Measurements from ENCODE around the gene TMEM215.
"Not testable (repeated sequence)": the region's sequence is repeated elsewhere in the genome, so short reads cannot be mapped to it uniquely, and the experiment has no call there.

Gene TMEM215, protein sequence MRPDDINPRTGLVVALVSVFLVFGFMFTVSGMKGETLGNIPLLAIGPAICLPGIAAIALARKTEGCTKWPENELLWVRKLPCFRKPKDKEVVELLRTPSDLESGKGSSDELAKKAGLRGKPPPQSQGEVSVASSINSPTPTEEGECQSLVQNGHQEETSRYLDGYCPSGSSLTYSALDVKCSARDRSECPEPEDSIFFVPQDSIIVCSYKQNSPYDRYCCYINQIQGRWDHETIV

GRCh38 chr9:32783168-32783891 lies at the start of gene TMEM215:
TSS of gene TMEM215 (plus strand) at chr9:32783540. CDS start at chr9:32784184, 644 bp downstream.
- DNase-seq: no peak

DNA sequence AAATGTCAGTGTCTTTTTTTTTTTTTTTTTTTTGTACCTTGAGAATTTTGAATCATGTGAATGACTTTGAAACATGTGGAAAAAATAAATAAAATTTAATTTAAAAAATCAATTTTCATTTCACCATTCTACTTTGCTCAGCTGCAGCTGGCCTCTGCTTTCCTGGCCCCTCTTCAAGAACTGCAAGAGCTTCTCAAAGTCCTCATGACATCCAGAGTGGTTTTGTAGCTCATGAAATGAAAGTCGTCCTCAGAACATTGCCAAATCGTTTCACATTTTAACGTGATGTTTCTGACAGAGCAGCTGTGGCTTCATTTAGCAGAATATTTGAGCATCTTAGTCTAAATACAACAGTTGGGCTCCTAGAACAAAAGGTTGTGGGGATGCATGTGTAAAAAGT lies 47.9 kb upstream of the TMEM215 start:
- DNase-seq: no peak

GRCh38 chr9:32737378-32737777 lies 46.0 kb upstream of the TMEM215 start:
- no peak for DNase-seq

DNA sequence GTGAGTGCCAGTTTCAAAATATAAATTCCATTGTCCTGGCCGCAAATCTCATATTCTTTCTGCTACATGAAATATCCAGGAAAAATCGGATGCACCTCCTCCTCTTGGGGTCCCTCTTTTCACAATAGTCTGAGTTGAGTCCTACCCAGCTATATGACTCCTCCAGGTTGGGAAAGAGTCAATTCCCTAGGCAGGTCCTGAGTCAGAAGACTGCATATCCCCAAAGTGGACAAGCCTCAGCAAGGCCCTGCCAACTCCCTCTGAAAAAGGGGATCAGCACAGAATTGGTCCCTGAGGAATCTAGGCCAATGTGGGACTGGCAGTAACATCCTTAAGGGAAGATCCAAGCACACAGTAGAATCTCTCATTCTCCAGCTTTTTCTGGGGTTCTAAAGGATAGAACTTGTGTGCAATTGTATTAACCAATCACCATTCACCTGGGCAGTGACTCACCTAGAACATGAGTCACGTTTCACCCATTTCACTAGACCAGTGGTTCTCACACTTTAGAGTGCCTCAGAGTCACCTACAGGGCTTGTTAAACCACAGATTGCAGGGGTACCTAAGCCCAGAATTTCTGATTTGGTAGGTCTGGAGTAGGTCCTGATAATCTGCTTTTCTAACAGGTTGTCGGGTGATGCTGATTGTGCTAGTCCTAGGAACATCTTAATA lies 44.7 kb upstream of the TMEM215 start:
- no peak for DNase-seq

DNA sequence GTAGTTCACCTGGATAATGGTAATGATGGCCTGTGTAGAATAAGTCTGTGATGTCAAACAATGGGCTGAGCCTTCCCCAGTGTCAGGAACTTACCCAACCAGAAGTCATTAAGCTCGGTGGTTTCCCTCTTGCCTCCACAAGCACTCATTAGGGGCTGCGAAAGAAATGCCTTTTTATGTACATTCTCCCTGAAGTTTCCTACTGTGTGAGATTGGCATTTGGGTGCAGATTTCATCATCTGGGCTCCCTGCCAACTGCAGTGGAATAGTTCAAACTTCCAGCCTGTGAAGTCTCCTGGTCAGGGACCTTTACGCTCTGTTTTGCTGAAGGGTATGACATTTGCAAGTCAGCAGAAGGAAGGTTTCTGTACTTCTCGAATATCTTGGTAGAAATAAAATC lies 41.6 kb upstream of the TMEM215 start:
- peak; percentile 2 for DNase-seq

DNA sequence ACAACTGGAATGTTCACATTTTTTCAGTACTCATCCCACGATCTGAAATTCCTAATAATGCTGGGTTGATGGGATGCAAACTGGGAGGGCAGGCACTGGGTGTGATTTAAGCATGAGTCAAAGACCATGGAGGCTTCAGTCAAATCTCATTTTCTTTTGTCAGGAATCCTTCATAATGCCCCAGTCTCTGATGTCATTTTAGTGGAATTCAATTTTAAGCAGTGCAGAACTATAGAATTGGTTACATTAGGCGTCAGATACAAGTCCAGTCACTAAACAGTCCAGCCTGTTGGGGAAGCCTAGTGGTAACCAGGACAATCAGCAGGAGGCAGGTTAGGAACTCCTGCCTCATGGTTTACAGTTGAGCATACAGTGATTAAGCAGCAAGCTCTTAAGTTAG lies 41.0 kb upstream of the TMEM215 start:
- no peak for DNase-seq

GRCh38 chr9:32748013-32748412 lies 35.3 kb upstream of the TMEM215 start:
- DNase-seq: no peak

- DNase-seq: no peak
These were observed 27.6 kb upstream of the TMEM215 start for GRCh38 chr9:32755730-32756129.

GRCh38 chr9:32764139-32764538 lies 19.2 kb upstream of the TMEM215 start:
- DNase-seq: no peak

DNA sequence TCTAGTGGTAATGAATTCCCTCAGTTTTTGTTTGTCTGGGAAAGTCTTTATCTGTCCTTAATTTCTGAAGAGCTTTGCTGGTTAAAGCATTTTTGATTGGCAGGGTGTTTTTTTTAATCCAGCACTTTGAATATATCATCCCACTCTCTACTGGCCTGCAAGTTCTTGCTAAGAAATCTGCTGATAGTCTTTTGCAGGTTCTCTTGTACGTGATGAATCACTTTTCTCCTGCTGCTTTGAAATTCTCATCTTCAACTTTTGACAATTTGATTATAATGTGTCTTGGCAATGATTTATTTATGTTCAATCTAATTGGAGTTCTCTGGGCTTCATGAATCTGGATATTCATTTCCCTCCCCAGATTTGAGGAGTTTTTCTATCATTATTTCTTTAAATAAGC lies 8.1 kb upstream of the TMEM215 start:
- DNase-seq: no peak

DNA sequence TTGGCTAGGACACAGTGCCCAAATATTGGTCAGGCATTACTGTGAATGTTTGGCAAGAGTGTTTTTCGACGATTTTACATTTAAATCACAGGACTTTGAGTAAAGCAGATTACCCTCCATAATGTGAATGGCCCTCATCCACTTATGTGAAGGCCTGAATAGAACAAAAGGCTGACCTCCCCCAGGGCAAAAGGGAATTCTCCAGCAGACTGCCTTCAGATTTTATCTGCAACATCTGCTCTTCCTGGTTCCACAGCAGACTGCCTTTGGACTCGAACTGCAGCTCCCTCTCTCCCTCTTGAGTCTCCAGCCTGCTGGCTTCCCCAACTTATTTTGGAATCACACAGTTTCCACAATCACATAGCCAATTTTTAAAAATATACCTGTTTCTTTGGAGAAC lies 7.1 kb upstream of the TMEM215 start:
- DNase-seq: no peak

GRCh38 chr9:32782476-32783167 lies 718 bp upstream of the TMEM215 start:
- DNase-seq: no peak

GRCh38 chr9:32787816-32788215 lies 4.5 kb downstream of the TMEM215 start:
- DNase-seq: no peak

- DNase-seq: not testable (repeated sequence)
These were observed 12.7 kb downstream of the TMEM215 start for GRCh38 chr9:32796015-32796414.

DNA sequence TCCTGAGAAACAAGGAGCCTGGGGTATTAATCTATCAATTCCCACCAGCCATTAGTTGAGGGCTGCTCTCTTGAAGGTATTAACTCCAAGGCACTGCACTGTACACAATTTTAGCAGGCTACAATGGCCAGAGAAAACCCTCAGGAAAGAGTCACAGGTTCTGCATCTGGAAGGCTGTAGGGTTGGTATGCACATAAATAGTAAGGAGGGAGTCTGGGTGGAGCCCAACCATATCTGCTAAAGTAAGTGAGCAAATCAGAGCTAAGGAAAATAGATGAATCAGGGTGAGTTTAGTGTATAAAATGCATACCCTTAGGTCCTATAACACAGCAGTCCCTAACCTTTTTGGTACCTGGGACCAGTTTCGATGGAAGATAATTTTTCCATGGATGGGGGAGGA lies 18.2 kb downstream of the TMEM215 start:
- DNase-seq: no peak

DNA sequence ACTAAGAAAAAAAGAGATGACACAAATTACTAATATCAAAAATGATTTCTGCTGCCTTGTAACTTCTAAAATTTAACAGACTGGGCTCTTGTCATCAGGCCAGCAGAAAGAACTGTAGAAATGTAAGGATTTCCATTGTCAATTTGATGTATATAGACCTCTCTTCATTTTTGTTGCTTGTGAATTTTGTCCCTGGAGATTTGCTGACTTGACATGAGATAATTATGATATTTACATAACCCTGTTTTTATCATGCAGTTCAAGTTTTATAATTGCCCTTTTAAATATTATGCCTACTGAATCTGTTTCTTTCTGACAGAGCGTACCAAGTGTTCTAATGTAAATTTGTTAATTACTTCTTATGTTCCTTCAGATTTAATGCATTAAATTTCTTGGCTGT lies 23.9 kb downstream of the TMEM215 start:
- DNase-seq: no peak

GRCh38 chr9:32811246-32811645 lies 27.9 kb downstream of the TMEM215 start:
- no peak for DNase-seq

GRCh38 chr9:32820322-32820721 lies 37.0 kb downstream of the TMEM215 start:
- DNase-seq: no peak

- no peak for DNase-seq
These were observed 39.8 kb downstream of the TMEM215 start for GRCh38 chr9:32823101-32823500.

GRCh38 chr9:32823551-32823950 lies 40.2 kb downstream of the TMEM215 start:
- DNase-seq: no peak

- no peak for DNase-seq
These were observed 41.9 kb downstream of the TMEM215 start for GRCh38 chr9:32825203-32825602.

DNA sequence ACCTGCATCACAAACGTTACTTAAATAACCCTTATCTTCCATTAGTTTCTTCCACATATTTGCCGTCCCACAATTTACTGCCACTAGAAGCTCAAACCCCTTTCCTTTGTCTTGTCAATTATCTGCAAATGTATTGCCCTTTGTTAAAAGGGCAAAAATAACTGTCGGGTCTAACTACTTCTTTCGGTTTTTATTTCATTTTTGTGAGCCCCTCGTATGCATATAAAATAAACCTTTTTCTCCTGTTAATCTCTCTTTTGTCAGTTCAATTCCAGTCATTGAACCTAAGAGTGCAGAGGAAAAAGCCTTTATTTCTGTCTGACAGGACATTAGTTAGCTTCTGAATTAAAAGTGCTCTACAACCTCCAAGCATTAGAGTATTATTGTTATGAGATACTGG lies 45.5 kb downstream of the TMEM215 start:
- no peak for DNase-seq

GRCh38 chr9:32832346-32832745 lies 49.0 kb downstream of the TMEM215 start:
- no peak for DNase-seq
